ENCODE measurements around the gene DEPDC1B.

- TF ChIP-seq TAF1 (IDR thresholded peaks at IDR 0.05; ENCODE audit: low read depth, low read length) (no peak), POLR2A (IDR thresholded peaks at IDR 0.05; ENCODE audit: low read depth, low read length) (no peak)
These were observed 13.0 kb upstream of the DEPDC1B start for GRCh38 chr5:60712950-60713349.
